Embryonic facial prominence (tissue), 1 donor: ENCODE results near the gene THRB.
"Not testable (repeated sequence)": the region's sequence is repeated elsewhere in the genome, so short reads cannot be mapped to it uniquely, and the experiment has no call there.

Source experiments
- DNase-seq: peaks from one replicate; pipeline ENCODE4 v3.0.0-alpha.2; 2016; ENCODE audit errors: extremely low spot score

THRB gene

GRCh38 chr3:24101676-24102168 is 392.9 kb downstream of the THRB start:
- no peak for DNase-seq

DNA sequence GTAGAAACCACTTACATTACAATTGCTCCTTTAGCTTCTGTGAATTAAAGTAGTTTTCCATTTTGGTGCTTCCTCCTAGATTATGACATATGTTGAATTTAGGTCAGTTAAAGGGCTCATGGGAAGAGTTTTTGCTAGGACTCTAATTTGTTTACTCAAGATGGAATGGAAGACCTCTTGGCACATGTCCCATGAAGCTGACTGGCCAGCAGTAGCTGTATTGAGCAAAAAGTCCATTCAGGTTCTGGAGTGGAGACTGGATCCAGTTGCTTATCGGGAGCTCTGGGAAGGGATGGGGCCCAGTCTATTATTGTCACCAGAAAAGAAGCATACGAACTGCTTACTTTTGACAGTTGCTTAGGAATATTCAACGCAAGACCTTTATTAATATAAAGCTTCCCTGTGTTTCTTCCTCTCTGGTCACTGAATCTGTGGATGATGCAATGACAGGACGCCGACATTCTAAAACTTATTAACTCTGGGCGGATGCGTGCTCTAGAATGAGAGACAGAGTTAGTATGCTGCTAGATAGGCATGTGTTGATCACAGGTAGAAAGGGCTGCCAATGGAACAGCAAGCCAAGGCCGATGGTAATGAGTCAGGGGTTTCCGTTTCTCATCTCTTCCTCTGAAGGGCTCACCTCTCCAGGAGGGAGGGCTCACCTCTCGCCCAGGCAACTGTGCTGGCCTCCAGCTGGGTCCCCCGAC is 393.8 kb downstream of the THRB start:
- DNase-seq: no peak

- DNase-seq: no peak
Measured at GRCh38 chr3:24096695-24097290, 397.9 kb downstream of the THRB start.

DNA sequence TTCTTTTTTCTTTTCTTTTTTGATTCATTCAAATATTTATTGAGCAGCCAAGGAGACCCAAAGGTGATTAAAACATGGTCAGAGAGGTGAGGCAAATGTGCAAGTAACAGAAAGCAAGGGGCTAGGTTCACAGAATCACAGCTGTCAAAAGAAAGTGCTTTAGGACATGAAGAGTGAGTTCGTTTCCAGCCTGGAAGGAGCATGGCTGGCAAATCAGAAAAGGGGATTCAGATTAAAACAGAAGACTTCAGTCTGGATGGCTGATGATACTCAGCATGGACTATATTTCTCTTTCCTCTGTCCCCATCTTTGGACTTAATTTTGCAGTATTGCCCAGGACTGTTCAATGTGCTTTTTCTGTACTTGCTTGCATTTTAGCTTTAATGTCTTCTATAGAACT is 398.4 kb downstream of the THRB start:
- DNase-seq: no peak

DNA sequence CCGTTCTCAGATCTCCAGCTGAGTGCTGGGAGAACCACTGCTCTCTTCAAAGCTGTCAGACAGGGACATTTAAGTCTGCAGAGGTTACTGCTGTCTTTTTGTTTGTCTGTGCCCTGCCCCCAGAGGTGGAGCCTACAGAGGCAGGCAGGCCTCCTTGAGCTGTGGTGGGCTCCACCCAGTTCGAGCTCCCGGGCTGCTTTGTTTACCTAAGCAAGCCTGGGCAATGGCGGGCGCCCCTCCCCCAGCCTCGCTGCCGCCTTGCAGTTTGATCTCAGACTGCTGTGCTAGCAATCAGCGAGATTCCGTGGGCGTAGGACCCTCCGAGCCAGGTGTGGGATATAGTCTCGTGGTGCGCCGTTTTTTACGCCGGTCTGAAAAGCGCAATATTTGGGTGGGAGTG is 399.8 kb downstream of the THRB start:
- not testable (repeated sequence) for DNase-seq

- no peak for DNase-seq
Measured at GRCh38 chr3:24088782-24089181, 405.9 kb downstream of the THRB start.

GRCh38 chr3:24087469-24087868 is 407.2 kb downstream of the THRB start:
- no peak for DNase-seq

- peak; percentile 50 for DNase-seq
Measured at GRCh38 chr3:24086617-24087404, 407.8 kb downstream of the THRB start.

DNA sequence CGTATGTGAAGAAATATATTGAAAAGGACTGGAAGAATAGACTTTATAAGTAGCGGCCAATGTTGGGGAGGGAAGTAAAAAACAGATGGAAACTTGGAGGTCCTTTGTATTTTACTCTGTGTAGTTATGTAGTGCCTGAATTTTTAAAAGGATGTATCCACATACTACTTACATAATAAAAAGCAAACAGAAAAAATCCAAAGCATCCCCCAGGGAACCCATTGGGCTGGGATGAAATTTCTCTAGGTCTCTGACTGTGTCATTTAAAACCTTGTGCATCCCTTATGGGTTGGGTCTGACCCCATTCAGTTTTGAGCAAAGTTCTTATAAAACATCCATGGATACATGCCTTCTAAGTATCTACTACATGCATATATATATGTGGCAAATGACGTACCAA is 408.4 kb downstream of the THRB start:
- DNase-seq: no peak

- no peak for DNase-seq
Measured at GRCh38 chr3:24072193-24072592, 422.5 kb downstream of the THRB start.

DNA sequence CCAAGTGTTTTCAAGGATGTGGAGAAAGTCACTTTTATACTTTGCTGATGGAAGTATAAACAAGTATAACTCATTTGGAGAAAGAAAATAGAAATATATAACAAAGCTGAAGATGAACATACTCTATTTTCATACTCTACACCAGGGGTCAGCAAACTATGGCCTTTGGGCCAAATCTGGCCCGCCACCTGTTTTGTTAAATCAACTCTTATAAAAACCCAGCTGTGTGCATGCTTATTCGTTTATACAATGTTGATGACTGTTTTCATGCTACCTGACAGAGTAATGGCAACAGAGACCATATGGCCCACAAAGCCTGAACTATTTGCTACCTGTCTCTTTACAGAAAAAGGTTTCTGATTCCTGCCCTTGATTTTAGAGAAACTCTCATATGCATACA is 425.6 kb downstream of the THRB start:
- DNase-seq: no peak

DNA sequence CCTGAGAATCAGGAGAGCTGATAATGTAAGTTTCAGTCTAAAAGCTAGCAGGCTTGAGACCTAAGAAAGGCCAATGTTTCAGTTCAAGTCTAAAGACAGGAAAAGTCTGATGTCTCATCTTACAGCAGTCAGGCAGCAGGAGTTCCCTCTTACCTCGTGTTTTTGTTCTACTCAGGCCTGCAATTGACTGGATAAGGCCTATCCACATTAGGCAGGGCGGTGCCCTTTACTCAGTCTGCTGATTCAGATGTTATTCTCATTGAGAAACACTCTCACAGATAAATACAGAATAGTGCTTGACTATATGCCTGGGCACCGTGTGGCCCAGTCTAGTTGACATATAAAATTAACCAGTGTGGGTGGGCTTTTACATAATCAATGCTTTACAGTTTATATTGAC is 427.2 kb downstream of the THRB start:
- DNase-seq: no peak
